Liver (tissue), 9 donors: ENCODE data around the gene F7. TPM values are rescaled to one million over a fixed set of nuclear protein-coding genes. Genes with fewer than 3 reads are reported as not detected.

Experiments used
- DNase-seq: peaks from one replicate; pipeline ENCODE4 v3.0.0-alpha.2; 2017; ENCODE audit warnings: low spot score
- H3K27ac ChIP-seq, 2 donors: one replicate each; pipeline ENCODE4 v1.7.0; 2013; ENCODE audit warnings: inconsistent platforms in 2 of 2, low read length in 2 of 2, control low read depth in 1 of 2, low read depth in 1 of 2, mild to moderate bottlenecking in 1 of 2
- H3K27me3 ChIP-seq, 4 donors: one replicate each; pipeline versions ENCODE4 v1.6.1 to v1.7.0; 2013; ENCODE audit warnings: low read length in 3 of 4, inconsistent platforms in 1 of 4, mild to moderate bottlenecking in 1 of 4, moderate library complexity in 1 of 4; ENCODE audit not compliant: control insufficient read depth in 4 of 4, insufficient read depth in 4 of 4
- H3K36me3 ChIP-seq, 4 donors: one replicate each; pipeline versions ENCODE4 v1.6.1 to v1.7.0; 2013; ENCODE audit warnings: low read length in 3 of 4, mild to moderate bottlenecking in 3 of 4, low read depth in 1 of 4, moderate library complexity in 1 of 4; ENCODE audit not compliant: control insufficient read depth in 4 of 4, insufficient read depth in 3 of 4
- H3K4me1 ChIP-seq, 4 donors: one replicate each; pipeline versions ENCODE4 v1.6.1 to v1.7.0; 2013; ENCODE audit warnings: low read length in 3 of 4, mild to moderate bottlenecking in 3 of 4, moderate library complexity in 1 of 4; ENCODE audit not compliant: control insufficient read depth in 4 of 4, insufficient read depth in 4 of 4
- H3K4me3 ChIP-seq, 3 donors: one replicate each; pipeline versions ENCODE4 v1.6.1 to v1.7.0; 2013; ENCODE audit warnings: low read length in 3 of 3, control low read depth in 1 of 3, low read depth in 1 of 3, mild to moderate bottlenecking in 1 of 3
- H3K9ac ChIP-seq, 2 donors: one replicate each; pipeline ENCODE4 v1.7.0; 2013; ENCODE audit warnings: low read length in 2 of 2, mild to moderate bottlenecking in 2 of 2, moderate library complexity in 2 of 2, control low read depth in 1 of 2, low read depth in 1 of 2
- H3K9me3 ChIP-seq, 4 donors: one replicate each; pipeline versions ENCODE4 v1.6.1 to v1.7.0; 2013; ENCODE audit warnings: low read length in 3 of 4; ENCODE audit not compliant: control insufficient read depth in 4 of 4
- ATF3 ChIP-seq: IDR thresholded peaks from 2 replicates; pipeline ENCODE4 v1.6.1; 2016; ENCODE audit warnings: antibody characterized with exemption
- CTCF ChIP-seq: fragments of 150-350 bp; IDR thresholded peaks from 2 replicates; pipeline ENCODE4 v1.5.1; 2017; ENCODE audit warnings: improper control_type of control experiment, low read depth, low read length; ENCODE audit not compliant: missing input control
- EGR1 ChIP-seq, 2 donors: IDR thresholded peaks; 2 replicates each; pipeline ENCODE4 v1.6.1; 2016 to 2018; ENCODE audit warnings: antibody characterized with exemption in 2 of 2, low read depth in 2 of 2
- FOXA1 ChIP-seq: IDR thresholded peaks from 2 replicates; pipeline ENCODE4 v1.6.1; 2016; ENCODE audit warnings: antibody characterized with exemption
- FOXA2 ChIP-seq: IDR thresholded peaks from 2 replicates; pipeline ENCODE4 v1.6.1; 2016; ENCODE audit warnings: antibody characterized with exemption
- GABPA ChIP-seq, 2 donors: IDR thresholded peaks in 1 of 2; conservative IDR thresholded peaks in 1 of 2; 2 replicates each; pipeline ENCODE4 v1.6.1; 2016; ENCODE audit warnings: antibody characterized with exemption in 2 of 2, mild to moderate bottlenecking in 1 of 2, moderate library complexity in 1 of 2
- HNF4A ChIP-seq, 2 donors: conservative IDR thresholded peaks; 2 replicates each; pipeline ENCODE4 v1.6.1; 2016; ENCODE audit warnings: antibody characterized with exemption in 2 of 2, mild to moderate bottlenecking in 2 of 2
- HNF4G ChIP-seq: IDR thresholded peaks from 2 replicates; pipeline ENCODE4 v1.6.1; 2016; ENCODE audit warnings: antibody characterized with exemption
- JUND ChIP-seq, 2 donors: IDR thresholded peaks; 2 replicates each; pipeline ENCODE4 v1.6.1; 2016; ENCODE audit warnings: antibody characterized with exemption in 2 of 2
- MAX ChIP-seq: IDR thresholded peaks from 2 replicates; pipeline ENCODE4 v1.6.1; 2016; ENCODE audit warnings: antibody characterized with exemption
- NR2F2 ChIP-seq: IDR thresholded peaks from 2 replicates; pipeline ENCODE4 v1.6.1; 2016; ENCODE audit warnings: antibody characterized with exemption
- RAD21 ChIP-seq, 2 donors: IDR thresholded peaks; 2 replicates each; pipeline ENCODE4 v1.6.1; 2016; ENCODE audit warnings: antibody characterized with exemption in 2 of 2, mild to moderate bottlenecking in 2 of 2
- REST ChIP-seq: IDR thresholded peaks from 2 replicates; pipeline ENCODE4 v1.6.1; 2016; ENCODE audit warnings: antibody characterized with exemption, mild to moderate bottlenecking
- RXRA ChIP-seq, 2 donors: IDR thresholded peaks; 2 replicates each; pipeline ENCODE4 v1.6.1; 2017 to 2018; ENCODE audit warnings: antibody characterized with exemption in 2 of 2, mild to moderate bottlenecking in 1 of 2
- TAF1 ChIP-seq: conservative IDR thresholded peaks from 2 replicates; pipeline ENCODE4 v1.6.1; 2016; ENCODE audit warnings: antibody characterized with exemption, mild to moderate bottlenecking
- YY1 ChIP-seq: IDR thresholded peaks from 2 replicates; pipeline ENCODE4 v1.6.1; 2016; ENCODE audit warnings: antibody characterized with exemption, mild to moderate bottlenecking
- ZBTB33 ChIP-seq: IDR thresholded peaks from 2 replicates; pipeline ENCODE4 v1.6.1; 2016; ENCODE audit warnings: antibody characterized with exemption
- WGBS: extraction: QIAGEN DNeasy Blood & Tissue Kit; methylation state at CpG from one replicate; pipeline ENCODE4 v1.1.7; 2013; 5-methylcytosine and 5-hydroxymethylcytosine counted together
- polyA plus RNA-seq, 2 donors: library from polyadenylated mRNA; stranded (reverse) in 1 of 2; unstranded in 1 of 2; fragments of 200-250 nt in 1 of 2; fragments of >200 nt in 1 of 2; fragmentation: Nextera tagmentation in 1 of 2; extraction: Ambion mirVana in 1 of 2; gene quantifications; one replicate each; pipeline versions ENCODE4 v1.2.1 to v1.2.3, GENCODE V29; 2013 to 2015
- total RNA-seq, 2 donors: library from RNA; depleted of rRNA; stranded (reverse); fragments of >200 nt; gene quantifications; one replicate each; pipeline ENCODE4 v1.2.3, GENCODE V29; 2014
- donor health status: healthy.
- donor health status: healthy.
- donor health status: healthy.
- donor health status: healthy.
- donor health status: healthy.

Gene F7
- total and polyA plus RNA-seq, 4 donors = 46.6 to 92.6 (median 66.2) TPM

GRCh38 chr13:113074401-113074800 is 31.2 kb upstream of the F7 start:
- no peaks in the 10 kb centered on the region for H3K27me3 ChIP-seq
- no peaks in the 10 kb centered on the region for H3K4me1 ChIP-seq
- H3K27ac ChIP-seq = no peak overlapping the region
- peaks cover 5 to 45% (median 8%) of the 10 kb centered on the region in 4 donors for H3K36me3 ChIP-seq
- no peak for DNase-seq
- H3K9ac ChIP-seq = no peak overlapping the region
- no peak for TF ChIP-seq RXRA (IDR thresholded peaks at IDR 0.05)
- TF ChIP-seq HNF4A (conservative IDR thresholded peaks at IDR 0.05) = no peak
- TF ChIP-seq GABPA (IDR thresholded peaks at IDR 0.05 in 1 of 2, conservative IDR thresholded peaks at IDR 0.05 in 1 of 2) = no peak
- TF ChIP-seq HNF4G = no peak
- TF ChIP-seq FOXA2 = no peak
- no peak for TF ChIP-seq RAD21 (IDR thresholded peaks at IDR 0.05)
- TF ChIP-seq JUND (IDR thresholded peaks at IDR 0.05) = no peak
- TF ChIP-seq CTCF = no peak
- WGBS = 95% methylated on average over 18 of the region's 18 CpGs
- no peaks in the 10 kb centered on the region for H3K9me3 ChIP-seq
- H3K4me3 ChIP-seq = no peak overlapping the region

- Histone ChIP-seq H3K36me3 (peaks cover 5 to 45% (median 9%) of the 10 kb centered on the region in 4 donors), H3K4me3 (no peak overlapping the region), H3K9ac (no peak overlapping the region), H3K9me3 (no peaks in the 10 kb centered on the region), H3K27ac (no peak overlapping the region), H3K4me1 (no peaks in the 10 kb centered on the region), H3K27me3 (no peaks in the 10 kb centered on the region)
- TF ChIP-seq RXRA (IDR thresholded peaks at IDR 0.05) = no peak
- no peak for TF ChIP-seq ZBTB33
- TF ChIP-seq HNF4G = no peak
- TF ChIP-seq GABPA (IDR thresholded peaks at IDR 0.05 in 1 of 2, conservative IDR thresholded peaks at IDR 0.05 in 1 of 2) = no peak
- no peak for TF ChIP-seq CTCF
- no peak for TF ChIP-seq EGR1 (IDR thresholded peaks at IDR 0.05; ENCODE audit: low read depth in 2 of 2)
- no peak for TF ChIP-seq ATF3
- TF ChIP-seq TAF1 = no peak
- TF ChIP-seq FOXA2 = no peak
- TF ChIP-seq RAD21 (IDR thresholded peaks at IDR 0.05) = no peak
- TF ChIP-seq NR2F2 = no peak
- no peak for TF ChIP-seq JUND (IDR thresholded peaks at IDR 0.05)
- no peak for TF ChIP-seq HNF4A (conservative IDR thresholded peaks at IDR 0.05)
- TF ChIP-seq MAX = no peak
- no peak for TF ChIP-seq FOXA1
- TF ChIP-seq REST = no peak
- no peak for TF ChIP-seq YY1
- 97% methylated on average over 22 of the region's 22 CpGs for WGBS
- DNase-seq = no peak
These were observed 30.7 kb upstream of the F7 start for GRCh38 chr13:113074876-113075275.
